Sigmoid colon (tissue), 4 donors: ENCODE data around the gene ACBD6.

ENCODE experiments used
- EP300 ChIP-seq, 4 donors: sonication (generic); formaldehyde crosslinking; IDR thresholded peaks; one replicate each; pipeline ENCODE4 v1.6.1; 2017; ENCODE audit warnings: antibody characterized with exemption in 4 of 4
- POLR2A ChIP-seq, 2 donors: fragments of 450-650 bp; IDR thresholded peaks; one replicate each; pipeline ENCODE4 v1.6.1; 2016; ENCODE audit warnings: antibody characterized with exemption in 2 of 2, mild to moderate bottlenecking in 2 of 2, moderate library complexity in 2 of 2
- POLR2AphosphoS5 ChIP-seq, 4 donors: sonication (generic); formaldehyde crosslinking; IDR thresholded peaks; one replicate each; pipeline ENCODE4 v1.6.1; 2017; ENCODE audit warnings: antibody characterized with exemption in 4 of 4
- TF ChIP-seq, protein P1 (sequence below), 4 experiments: fragments of 450-650 bp in 3 of 4; fragments of 200-600 bp in 1 of 4; IDR thresholded peaks; one replicate each; pipeline ENCODE4 v1.5.1; 2016 to 2019; ENCODE audit warnings: antibody characterized with exemption in 4 of 4, mild to moderate bottlenecking in 3 of 4, moderate library complexity in 2 of 4

DNA sequence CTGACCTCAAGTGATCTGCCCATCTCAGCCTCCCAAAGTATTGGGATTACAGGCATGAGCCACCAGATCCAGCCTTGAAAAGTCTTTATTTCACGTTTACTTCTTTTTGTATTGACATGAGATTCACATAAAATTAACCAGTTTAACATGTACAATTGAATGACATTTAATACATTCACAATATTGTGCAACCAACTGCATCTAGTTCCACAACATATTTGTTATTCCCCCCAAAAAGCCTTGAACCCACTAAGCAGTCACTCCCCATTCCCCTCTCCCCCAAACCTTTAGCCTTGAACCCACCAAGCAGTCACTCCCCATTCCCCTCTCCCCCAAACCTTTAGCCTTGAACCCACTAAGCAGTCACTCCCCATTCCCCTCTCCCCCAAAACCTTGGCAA lies 62.0 kb downstream of the ACBD6 start:
- TF ChIP-seq, protein P1, sequence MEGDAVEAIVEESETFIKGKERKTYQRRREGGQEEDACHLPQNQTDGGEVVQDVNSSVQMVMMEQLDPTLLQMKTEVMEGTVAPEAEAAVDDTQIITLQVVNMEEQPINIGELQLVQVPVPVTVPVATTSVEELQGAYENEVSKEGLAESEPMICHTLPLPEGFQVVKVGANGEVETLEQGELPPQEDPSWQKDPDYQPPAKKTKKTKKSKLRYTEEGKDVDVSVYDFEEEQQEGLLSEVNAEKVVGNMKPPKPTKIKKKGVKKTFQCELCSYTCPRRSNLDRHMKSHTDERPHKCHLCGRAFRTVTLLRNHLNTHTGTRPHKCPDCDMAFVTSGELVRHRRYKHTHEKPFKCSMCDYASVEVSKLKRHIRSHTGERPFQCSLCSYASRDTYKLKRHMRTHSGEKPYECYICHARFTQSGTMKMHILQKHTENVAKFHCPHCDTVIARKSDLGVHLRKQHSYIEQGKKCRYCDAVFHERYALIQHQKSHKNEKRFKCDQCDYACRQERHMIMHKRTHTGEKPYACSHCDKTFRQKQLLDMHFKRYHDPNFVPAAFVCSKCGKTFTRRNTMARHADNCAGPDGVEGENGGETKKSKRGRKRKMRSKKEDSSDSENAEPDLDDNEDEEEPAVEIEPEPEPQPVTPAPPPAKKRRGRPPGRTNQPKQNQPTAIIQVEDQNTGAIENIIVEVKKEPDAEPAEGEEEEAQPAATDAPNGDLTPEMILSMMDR (IDR thresholded peaks at IDR 0.05): no peak
- no peak for TF ChIP-seq EP300 (IDR thresholded peaks at IDR 0.05)
- TF ChIP-seq POLR2AphosphoS5 (IDR thresholded peaks at IDR 0.05): no peak
- no peak for TF ChIP-seq POLR2A (IDR thresholded peaks at IDR 0.05)
